HL-60 (cell line): ENCODE measurements around the gene GDF15.
"Not testable (repeated sequence)": the region's sequence is repeated elsewhere in the genome, so short reads cannot be mapped to it uniquely, and the experiment has no call there.

Experiments
- POLR2AphosphoS5 ChIP-seq: IDR thresholded peaks from 2 replicates; pipeline ENCODE4 v1.6.1; 2012; ENCODE audit warnings: low read depth
- SPI1 ChIP-seq: IDR thresholded peaks from 2 replicates; pipeline ENCODE4 v1.6.1; 2012; ENCODE audit warnings: low read depth, mild to moderate bottlenecking, borderline replicate concordance
- TF ChIP-seq, protein P1 (sequence below): IDR thresholded peaks from one replicate; pipeline ENCODE4 v1.5.1; 2011; ENCODE audit warnings: low read length, control low read depth, inconsistent platforms; ENCODE audit not compliant: insufficient read depth

DNA sequence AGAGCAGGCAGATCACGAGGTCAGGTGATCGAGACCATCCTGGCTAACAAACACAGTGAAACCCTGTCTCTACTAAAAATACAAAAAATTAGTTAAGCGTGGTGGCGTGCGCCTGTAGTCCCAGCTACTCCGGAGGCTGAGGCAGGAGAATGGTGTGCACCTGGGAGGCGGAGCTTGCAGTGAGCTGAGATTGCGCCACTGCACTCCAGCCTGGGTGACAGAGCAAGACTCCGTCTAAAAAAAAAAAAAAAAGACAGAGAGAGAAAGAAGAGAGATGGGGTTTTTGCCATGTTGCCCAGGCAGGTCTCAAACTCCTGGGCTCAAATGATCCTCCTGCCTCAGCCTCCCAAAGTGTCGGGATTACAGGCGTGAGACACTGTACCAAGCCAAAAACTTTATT, 19.8 kb downstream of the GDF15 start:
- TF ChIP-seq, protein P1, sequence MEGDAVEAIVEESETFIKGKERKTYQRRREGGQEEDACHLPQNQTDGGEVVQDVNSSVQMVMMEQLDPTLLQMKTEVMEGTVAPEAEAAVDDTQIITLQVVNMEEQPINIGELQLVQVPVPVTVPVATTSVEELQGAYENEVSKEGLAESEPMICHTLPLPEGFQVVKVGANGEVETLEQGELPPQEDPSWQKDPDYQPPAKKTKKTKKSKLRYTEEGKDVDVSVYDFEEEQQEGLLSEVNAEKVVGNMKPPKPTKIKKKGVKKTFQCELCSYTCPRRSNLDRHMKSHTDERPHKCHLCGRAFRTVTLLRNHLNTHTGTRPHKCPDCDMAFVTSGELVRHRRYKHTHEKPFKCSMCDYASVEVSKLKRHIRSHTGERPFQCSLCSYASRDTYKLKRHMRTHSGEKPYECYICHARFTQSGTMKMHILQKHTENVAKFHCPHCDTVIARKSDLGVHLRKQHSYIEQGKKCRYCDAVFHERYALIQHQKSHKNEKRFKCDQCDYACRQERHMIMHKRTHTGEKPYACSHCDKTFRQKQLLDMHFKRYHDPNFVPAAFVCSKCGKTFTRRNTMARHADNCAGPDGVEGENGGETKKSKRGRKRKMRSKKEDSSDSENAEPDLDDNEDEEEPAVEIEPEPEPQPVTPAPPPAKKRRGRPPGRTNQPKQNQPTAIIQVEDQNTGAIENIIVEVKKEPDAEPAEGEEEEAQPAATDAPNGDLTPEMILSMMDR, result not testable (repeated sequence)
- not testable (repeated sequence) for TF ChIP-seq POLR2AphosphoS5, SPI1
